ENCODE results near the gene ITM2C.

GRCh38 chr2:230925443-230925878, 60.7 kb downstream of the ITM2C start:
- TF ChIP-seq EZH2phosphoT487 (IDR thresholded peaks at IDR 0.05; ENCODE audit: borderline replicate concordance, low read length) (no peak), CTCF (IDR thresholded peaks at IDR 0.05; ENCODE audit: low read depth, low read length, poor library complexity, severe bottlenecking) (no peak)
